SIG-M5 treated with dmso at 0.1 percent for 504 hours (cell line): Measurements from ENCODE around the gene PDIA5.
A peak's percentile ranks its signal among the peaks of the same experiment; 100 is the strongest.

Experiments
- DNase-seq: peaks from one replicate; lab custom pipeline; 2025; ENCODE audit not compliant: unreplicated experiment; lab: John Stamatoyannopoulos, UW

The PDIA5 gene

DNA sequence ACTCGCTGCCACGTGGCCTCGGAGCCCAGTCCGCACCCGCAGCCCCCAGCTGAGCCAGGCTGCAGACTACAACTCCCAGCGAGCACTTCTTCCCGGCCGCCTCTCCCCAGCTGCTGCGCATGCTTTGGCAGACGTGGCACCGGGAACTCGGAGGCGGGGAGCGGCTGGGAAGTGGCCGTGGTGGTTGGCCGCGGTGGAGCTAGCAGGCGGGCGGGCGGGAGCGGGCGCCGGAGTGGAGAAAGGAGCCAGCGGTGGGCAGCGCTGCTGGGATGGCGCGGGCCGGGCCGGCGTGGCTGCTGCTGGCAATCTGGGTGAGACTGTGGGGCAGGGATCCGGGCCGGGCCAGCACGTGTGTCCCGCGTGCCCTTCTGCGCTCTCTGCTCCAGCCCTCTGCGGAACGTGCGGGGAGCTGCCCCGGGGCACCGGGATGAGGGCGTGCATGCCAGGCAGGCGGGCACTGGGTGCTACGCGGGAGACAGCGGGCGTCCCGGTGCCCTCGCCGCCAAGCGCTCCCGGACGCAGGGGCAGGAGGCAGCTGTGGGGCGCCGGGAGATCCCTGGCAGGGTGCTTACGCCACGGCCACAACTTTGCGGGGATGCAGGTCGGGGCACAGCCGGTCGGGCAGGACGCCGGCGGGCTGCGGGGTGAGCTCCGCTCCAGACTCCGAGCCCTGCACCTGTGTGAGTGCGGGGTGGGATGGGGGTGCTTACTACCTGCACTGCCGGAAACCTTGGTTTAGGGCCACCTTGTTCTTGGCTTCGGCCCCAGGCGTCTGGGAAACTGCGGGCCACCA is at the start of gene PDIA5:
Gene PDIA5, plus strand, starts transcription at position 130 of the 793 bp plus-strand sequence. Its CDS starts 140 bp downstream, at position 270.
- DNase-seq = peak; percentile 90

DNA sequence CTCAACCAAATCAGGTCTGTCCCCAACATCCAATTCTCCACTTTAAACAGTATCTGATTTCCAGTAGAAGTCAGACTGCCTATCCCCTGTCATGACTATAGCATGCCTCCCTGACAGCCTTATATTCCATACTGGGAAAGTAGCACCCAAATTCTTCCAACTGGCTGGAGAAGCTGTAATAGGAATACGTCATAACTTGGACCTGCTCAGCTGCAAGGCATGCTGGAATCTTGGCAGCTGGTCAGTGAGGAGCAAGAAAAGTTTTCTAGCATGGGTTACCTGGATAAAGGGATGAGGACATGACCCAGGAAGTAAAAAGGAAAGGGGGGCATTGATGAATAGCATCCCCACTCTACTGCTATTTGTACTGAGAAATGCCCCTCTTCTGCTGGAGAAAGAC is 48.1 kb upstream of the PDIA5 start:
- no peak for DNase-seq

DNA sequence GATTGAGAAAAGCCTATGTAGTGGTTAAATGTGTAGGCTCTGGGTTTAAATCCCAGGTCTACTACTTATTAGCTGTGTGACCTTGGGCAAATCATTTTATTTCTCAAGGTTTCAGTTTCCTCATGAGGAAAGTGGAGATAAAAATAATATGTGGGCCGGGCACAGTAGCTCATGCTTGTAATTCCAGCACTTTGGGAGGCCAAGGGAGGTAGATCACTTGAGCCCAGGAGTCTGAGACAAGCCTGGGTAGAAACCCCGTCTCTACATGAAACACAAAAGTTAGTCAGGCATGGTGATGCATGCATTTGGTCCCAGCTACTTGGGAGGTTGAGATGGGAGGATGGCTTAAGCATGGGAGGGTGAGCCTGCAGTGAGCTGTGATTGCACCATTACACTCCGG is 47.7 kb upstream of the PDIA5 start:
- no peak for DNase-seq

DNA sequence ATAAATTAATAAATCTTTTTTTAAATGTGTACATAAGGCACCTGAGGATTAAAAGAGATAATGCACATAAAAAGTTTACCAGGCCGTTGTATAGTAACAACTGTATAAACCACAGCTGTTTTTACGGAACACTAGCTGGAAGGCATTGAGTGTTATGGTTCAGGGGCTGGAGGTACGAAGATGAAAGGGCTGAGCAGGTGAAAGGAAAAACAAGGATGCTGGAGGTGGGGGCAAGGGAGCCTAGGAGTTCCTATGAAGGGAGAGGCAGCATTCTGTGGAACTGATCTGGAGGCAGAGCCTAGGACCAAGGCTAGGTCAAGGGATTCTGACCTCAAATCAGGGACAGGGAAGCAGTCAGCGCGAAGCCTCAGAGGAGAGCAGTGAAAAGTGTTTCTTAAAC is 47.2 kb upstream of the PDIA5 start:
- DNase-seq = no peak

DNA sequence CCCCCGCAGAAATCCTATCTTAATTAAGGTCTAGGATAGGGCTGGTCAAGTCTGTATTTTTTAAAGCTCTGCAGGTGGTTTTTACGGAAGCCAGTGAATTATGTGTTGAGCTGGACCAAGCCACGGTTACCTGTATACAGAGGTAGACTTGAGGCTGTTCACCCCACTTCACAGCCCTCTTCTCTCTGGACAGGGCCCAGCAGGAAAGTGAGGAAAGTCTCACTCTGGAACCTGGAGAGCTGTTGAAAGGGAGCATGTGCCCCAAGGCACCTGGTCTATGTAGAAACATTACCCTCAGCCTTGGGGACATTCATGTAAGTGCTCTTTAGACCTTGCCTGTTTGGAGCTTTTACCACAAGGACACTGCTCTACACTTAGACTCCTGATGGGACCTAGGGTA is 46.1 kb upstream of the PDIA5 start:
- DNase-seq = no peak

DNA sequence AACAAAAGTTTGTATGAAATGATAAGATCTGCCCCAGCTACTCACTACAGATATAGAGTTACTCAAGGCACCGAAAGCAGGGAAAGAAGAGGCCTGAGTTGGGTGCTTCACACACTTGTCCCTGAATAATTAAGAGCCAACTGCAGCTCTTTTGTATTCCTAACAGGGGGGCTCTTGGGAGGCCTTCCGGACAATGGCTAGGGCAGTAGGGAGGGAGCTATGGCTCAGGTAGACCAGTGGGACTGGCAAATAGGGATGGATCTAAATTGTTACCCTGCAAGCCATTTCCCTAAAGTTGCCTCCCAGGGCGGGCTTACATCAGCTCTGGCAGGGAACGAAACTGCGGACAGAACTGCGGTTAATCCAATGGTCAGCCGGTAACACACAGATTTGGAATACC is 45.4 kb upstream of the PDIA5 start:
- no peak for DNase-seq

DNA sequence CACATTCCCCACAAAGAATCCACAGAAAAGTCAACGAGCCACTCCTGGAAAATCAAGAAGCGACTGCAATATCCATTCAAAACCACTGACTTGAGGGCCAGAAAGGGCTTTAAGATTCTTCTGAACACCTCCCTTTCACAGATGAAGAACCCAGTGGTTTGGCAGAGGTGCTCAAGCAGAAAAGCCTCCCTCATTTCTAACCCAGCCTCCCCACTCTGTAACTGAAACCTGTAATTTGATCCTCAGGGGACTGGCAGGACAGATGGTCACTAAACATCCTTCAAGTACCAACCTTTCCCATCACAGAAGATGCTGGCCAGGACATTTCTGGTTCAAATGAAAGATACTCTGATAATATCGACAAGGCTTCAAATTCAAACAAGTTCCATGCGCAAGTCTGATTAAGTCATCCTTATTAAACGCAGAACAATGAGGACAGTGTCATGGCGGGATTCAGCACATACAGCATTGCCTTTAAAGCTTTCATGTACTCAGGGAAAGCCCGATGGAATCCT is 44.8 kb upstream of the PDIA5 start:
- DNase-seq = no peak

DNA sequence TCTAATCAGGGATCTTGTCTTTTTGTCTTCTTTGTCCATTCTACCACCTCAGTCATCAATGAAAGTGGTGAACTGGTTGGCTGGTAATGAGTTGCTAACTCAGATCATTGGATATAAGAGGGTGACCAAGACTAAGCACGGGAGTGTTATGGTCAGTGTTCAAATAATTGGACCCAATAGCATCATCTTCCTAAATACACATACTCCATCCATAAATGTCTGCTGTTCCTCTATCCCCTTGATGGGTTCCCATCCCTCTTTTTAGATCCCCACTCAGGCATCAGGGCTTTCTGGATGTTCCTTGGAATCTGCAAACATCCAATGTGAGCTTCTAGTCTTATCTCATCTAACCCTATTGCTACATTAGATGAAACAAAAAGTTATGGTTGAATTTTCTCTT is 42.8 kb upstream of the PDIA5 start:
- DNase-seq = no peak

DNA sequence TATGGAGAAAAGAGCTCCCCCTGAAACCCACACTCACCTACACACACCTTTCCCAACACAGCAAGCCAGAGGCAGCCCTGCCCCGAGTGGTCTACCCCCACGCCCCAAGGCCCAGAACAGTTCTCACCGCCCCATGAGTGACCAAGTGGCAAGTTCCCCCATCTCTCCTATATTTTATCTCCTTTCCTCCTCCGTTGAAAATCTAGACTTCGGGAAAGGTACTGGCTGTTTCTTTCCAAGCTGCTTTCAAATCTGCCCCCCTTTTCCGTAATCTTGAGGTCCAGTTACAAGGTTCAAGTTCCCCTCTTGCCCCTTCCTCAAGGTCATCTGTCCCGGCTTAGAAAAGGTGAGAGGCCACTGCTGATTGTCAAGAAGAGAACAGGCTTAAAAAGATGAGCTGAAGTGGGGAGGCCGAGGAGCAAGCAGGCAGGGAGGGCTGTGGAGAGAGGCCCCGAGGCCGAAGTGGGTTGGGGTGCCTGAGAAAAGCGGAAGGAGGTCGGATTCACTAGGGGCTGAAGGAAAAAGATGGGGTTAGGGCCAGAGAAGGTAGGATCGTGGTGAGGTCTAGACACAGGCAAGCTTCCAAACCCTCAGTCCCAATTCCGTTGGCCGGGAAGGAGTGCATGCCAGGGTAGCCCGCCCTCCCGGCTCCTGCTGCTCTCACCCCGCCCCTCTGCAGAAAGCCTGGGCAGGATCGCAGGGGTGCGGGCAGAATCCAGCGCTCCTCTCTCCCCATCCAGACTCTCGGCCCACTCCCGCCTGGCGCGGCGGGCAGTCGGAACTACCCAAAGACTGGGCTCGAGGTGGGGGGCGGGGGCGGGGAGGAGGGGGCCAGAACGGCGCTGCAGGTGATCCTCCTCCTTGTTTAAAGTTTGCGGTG is 40.9 kb upstream of the PDIA5 start:
- DNase-seq = peak; percentile 45

DNA sequence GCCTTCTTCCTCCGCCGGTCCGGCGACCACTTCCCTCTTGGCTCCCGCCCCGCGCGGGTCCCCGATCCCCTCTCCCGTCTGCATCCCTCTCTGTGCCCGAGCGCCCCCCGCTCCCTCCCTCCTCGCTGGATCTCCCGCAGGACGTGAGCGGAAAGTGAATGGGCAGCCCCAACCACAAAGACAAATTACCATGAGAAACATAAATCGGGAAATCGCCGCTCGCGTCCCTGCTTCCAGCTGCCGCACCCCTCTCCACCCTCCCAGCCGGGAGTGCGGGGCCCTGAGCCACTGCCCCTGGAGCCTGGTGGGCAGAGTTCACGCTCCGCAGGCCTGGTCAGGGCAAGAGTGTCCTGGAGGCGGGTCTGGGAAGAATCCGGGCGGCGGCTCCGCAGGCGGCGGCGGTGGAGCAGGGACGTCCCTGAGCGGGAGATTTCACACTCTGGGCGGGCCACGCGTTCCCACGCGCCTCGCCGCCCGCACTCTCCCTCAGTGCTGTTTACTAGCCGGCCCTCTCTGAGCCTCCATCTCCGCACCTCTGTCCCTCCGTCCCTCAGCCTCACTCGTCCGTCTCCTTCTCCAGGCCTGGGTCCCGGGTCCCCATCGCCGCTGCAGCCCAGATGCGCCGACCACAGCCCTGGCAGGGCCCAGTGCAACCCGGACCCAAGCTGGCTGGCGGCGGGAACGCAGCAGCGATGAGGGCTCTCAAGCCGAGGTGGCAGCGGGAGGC is 40.1 kb upstream of the PDIA5 start:
- DNase-seq = no peak

DNA sequence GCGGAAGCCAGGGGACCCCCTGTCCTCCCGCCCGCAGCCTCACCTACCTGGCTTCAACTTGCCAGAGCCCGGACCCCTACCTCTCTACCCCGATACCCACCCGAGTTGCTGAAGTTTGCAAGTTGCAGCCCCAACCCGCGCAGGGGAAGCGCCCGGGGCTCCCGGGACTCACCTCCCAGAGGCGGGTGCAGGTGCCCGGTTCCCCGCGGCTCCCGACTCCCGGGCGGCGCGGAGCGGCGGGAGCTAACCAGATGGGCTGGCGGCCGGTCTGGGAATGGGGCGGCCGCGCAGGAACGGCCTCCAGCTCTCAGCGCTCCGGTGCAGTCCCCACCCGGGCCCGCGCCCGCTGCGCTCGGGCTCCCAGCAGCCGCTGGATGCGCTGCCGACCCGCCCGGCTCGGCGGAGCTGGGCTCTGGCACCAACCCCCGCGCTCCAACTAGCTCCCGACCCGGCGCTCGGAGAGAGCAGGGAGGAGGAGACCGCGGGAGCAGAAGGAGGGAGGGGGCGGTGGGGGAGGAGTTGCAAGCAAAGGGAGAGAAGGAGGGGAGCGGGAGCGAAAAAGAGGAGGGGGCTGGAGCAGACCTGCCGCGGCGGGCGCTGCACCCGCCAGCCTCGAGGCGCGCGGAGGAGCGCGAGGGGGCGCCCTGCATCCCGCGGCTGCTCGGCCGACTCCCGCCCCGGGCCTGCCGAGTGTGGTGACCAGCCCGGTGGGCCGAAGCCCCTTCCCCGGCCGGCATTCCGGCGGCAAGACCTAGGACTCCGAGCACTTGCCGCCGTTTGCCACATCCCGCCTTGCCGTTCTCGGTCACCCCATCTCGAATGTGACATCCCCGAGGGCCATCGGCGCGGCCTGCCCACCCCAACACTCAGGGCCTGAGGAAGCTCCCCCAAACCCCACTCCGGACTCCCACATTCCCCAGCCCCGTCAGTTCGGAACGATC is 39.3 kb upstream of the PDIA5 start, which contains the start of gene SEMA5B:
Gene SEMA5B, minus strand, starts transcription at position 472 of the 941 bp plus-strand sequence. CDS start 66,500 bp downstream, outside the sequence.
- DNase-seq = no peak

DNA sequence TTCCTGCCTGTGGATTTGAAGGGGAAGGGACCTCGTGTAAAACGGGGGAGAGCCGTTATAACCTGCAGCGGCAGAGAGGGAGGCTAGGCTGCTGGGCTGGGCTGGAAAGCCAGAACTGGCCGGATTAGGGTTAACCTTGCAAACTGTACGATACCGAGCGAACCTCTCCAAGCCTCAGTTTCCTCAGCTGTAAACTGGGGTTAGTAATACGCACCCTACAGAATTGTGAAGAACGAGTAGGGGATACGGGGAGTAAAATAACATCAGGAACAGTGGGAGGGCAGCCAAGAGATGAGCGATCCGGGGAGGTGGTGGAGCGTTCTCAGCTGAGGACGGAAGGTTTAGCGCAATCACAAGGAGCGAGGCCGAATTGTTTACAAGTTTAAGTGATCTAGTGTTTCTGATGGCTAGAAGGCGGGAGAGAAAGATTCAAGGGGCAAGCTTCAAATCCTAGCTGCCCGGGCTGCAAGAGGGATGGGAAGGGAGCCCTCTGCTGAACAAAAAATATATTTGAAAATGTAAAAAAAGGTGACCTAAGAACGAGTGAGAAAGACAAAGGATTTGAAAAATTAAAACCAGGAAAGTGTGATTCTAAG is 38.5 kb upstream of the PDIA5 start:
- DNase-seq = peak; percentile 77

DNA sequence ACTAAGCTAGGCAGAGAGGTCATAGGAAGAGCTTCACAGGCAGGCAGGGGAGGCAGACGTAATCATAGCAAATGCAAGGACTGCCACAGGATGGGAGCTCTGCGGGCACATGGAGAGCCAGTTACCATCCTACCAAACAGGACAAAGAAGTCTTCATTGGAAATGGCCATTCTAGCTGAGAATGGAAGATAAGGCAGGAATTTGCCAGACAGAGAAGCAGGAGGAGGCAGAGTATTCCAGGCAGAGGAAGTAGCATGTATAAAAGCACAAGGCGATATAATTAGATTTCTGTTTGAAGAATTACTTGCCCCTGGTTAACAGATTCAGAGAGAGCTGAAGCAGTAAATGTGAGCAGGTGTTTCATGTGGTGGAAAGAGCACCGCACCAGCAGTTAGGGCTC is 35.8 kb upstream of the PDIA5 start:
- DNase-seq = no peak

DNA sequence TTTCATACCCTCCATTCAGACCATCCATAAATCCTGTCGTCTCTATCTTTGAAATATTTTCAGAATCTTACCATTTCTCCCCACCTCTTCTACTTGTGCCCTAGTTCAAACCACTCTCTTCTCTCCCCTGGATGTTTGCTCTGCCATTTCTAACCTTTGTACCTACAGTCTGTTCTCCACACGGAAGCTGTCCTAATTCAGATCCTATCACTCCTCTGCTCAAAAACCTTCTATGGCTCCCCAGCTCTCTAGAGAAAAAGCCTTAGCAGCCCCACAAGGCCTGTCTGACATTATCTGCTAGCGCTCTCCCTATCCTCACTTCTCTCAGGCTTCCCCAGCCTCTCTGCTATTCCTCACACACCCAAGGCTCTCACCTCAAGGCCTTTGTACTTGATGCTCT is 34.8 kb upstream of the PDIA5 start:
- no peak for DNase-seq

DNA sequence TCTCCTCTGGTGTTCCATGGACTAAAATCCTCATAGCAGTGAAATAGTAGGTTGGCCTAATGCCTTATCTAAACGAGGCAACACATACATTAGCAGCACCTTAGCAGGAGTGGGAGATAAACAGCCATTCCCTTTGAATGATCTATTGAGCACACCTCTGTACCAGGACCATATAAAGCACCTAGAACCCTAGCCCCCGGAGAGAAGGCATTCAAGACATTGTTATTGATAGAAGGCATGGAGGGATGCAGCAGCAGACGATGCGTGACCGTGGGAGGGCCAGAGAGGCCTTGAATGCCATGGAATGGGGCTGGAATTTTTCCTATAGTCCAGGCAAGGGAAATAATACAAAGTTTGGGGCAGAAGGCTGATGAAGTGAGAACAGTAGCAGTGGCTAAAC is 32.7 kb upstream of the PDIA5 start:
- DNase-seq = no peak

DNA sequence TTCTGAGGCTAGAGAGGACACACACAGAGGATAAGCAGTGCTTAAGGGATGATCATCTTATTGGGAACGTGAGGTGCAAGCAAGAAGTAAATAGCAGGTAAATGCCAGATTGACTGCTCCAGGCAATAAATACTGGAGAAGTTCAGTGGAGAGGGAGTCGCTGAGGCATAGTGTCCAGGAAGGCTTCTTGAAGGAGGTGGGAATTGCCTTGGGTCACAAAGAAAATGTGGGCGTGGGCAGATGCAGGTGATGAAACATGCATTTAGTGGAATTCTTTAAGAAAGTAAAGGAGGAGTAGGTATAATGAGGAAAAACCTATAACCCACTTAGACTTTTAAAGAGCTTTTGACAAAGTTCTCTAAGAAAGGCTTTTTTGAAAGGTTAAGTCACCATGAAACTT is 31.8 kb upstream of the PDIA5 start:
- DNase-seq = no peak

DNA sequence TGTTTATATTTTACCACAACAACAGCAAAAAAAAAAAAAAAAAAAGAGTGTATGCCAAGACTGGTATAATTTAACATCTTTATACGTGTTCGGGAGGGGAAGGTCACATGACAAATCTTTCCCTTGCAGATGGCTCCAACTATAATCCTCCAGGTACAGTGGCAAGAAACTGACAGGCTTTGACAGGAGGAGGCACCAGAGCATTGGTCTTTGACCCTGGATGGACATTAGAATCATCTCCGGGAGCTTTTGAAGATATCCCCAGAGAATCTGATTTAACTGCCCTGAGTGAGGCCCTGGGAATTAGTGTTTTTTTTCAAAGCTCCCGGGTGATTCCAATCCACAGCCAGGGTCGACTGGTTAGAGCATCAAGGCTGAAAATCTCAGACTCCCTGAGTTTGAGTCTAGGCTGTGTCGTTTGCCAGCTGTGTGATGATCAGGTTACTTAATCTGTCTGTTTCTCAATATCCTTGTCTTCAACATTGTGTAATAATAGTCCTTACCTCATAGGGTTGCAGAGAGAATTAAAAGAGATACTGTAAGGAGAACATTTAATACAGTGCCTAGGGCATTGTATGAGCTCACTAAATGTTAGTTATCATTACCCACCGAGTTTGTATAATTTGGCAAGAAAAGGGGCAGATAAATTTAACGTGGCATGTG is 30.3 kb upstream of the PDIA5 start:
- peak; percentile 89 for DNase-seq

DNA sequence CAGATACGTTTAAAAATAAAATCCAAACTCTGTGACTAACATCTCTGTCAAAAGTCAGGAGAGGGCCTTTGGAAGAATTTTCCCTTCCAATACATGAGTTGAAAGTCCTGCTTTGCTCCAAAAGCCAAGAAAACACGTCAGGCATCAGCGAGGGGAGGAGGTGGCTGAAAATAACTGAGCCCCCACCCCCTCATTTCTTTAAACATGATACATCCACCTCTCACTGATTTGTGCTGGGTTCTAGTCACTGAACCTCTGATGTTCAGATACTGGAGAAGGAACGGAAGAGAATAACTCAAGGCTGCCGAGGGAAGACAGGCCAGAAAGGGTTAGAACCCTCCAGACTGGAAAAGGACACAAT is 29.8 kb upstream of the PDIA5 start:
- no peak for DNase-seq

DNA sequence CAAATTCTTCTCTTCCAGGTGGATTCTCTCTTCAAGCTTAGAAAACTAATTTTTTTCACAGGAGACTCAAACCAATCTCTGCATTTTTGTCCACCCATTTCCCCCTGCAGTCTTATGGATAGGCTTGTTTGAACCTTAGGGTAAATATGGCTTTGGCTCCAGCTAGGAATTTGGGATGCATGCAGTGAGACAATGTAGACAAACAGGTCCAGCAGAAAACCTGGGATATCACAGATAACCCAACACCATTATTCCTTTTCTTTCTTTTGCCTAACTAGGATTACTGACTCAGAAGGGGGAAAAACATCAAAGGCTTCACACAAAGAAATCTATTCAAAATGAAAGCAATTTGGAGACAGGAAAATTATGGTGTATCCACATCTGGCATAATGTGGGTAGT is 28.1 kb upstream of the PDIA5 start:
- no peak for DNase-seq
